H9 (cell line): ENCODE data around the gene CDH13. TPM values are rescaled to one million over a fixed set of nuclear protein-coding genes. Genes with fewer than 3 reads are reported as not detected.

Source experiments
- DNase-seq: peaks from one replicate; pipeline ENCODE4 v3.0.0-alpha.2; 2017
- H2AFZ ChIP-seq: one replicate; pipeline ENCODE4 v1.6.1; 2013; ENCODE audit warnings: mild to moderate bottlenecking, low read length, control low read depth, moderate library complexity
- H2AK5ac ChIP-seq: 2 replicates; pipeline ENCODE4 v1.6.1; 2013; ENCODE audit warnings: low read length, control low read depth, mixed read lengths; ENCODE audit not compliant: insufficient read length
- H2BK120ac ChIP-seq: one replicate; pipeline ENCODE4 v1.6.1; 2013; ENCODE audit warnings: low read depth, mild to moderate bottlenecking, low read length, control low read depth, inconsistent platforms; ENCODE audit not compliant: poor library complexity, severe bottlenecking
- H2BK12ac ChIP-seq: 2 replicates; pipeline ENCODE4 v1.6.1; 2013; ENCODE audit warnings: low read length, control low read depth, mixed read lengths, low read depth; ENCODE audit not compliant: insufficient read length
- H2BK15ac ChIP-seq: 2 replicates; pipeline ENCODE4 v1.6.1; 2013; ENCODE audit warnings: low read depth, low read length, control low read depth
- H2BK20ac ChIP-seq: one replicate; pipeline ENCODE4 v1.6.1; 2013; ENCODE audit warnings: low read depth, mild to moderate bottlenecking, low read length, control low read depth, inconsistent platforms; ENCODE audit not compliant: poor library complexity, severe bottlenecking
- H2BK5ac ChIP-seq: 2 replicates; pipeline ENCODE4 v1.6.1; 2013; ENCODE audit warnings: low read length, control low read depth, mixed read lengths; ENCODE audit not compliant: insufficient read length
- H3K14ac ChIP-seq: 2 replicates; pipeline ENCODE4 v1.6.1; 2013; ENCODE audit warnings: low read length, control low read depth; ENCODE audit not compliant: insufficient read depth
- H3K18ac ChIP-seq: 2 replicates; pipeline ENCODE4 v1.6.1; 2013; ENCODE audit warnings: low read depth, mild to moderate bottlenecking, mixed read lengths, low read length, control low read depth; ENCODE audit not compliant: insufficient read length
- H3K23ac ChIP-seq: 2 replicates; pipeline ENCODE4 v1.6.1; 2013; ENCODE audit warnings: low read length, control low read depth, mixed read lengths, low read depth; ENCODE audit not compliant: insufficient read length
- H3K23me2 ChIP-seq: 2 replicates; pipeline ENCODE4 v1.6.1; 2013; ENCODE audit warnings: low read depth, mild to moderate bottlenecking, mixed read lengths, low read length, control low read depth; ENCODE audit not compliant: insufficient read length, poor library complexity, severe bottlenecking
- H3K27ac ChIP-seq: 2 replicates; pipeline ENCODE4 v1.5.1; 2013; ENCODE audit warnings: low read length, control low read depth, mixed read lengths, low read depth; ENCODE audit not compliant: insufficient read length
- H3K27me3 ChIP-seq: 2 replicates; pipeline ENCODE4 v1.6.1; 2013; ENCODE audit warnings: low read length, control low read depth, inconsistent platforms; ENCODE audit not compliant: insufficient read depth
- H3K4ac ChIP-seq: 2 replicates; pipeline ENCODE4 v1.6.1; 2013; ENCODE audit warnings: low read depth, mild to moderate bottlenecking, control low read depth, inconsistent platforms, low read length, moderate library complexity
- H3K4me1 ChIP-seq: 2 replicates; pipeline ENCODE4 v1.6.1; 2013; ENCODE audit warnings: low read length, control low read depth, inconsistent platforms; ENCODE audit not compliant: insufficient read depth
- H3K4me2 ChIP-seq: 2 replicates; pipeline ENCODE4 v1.6.1; 2013; ENCODE audit warnings: low read length, control low read depth, mixed read lengths; ENCODE audit not compliant: insufficient read length, insufficient read depth
- H3K56ac ChIP-seq: 2 replicates; pipeline ENCODE4 v1.6.1; 2013; ENCODE audit warnings: low read depth, mild to moderate bottlenecking, mixed read lengths, low read length, control low read depth; ENCODE audit not compliant: insufficient read length
- H3K79me1 ChIP-seq: 2 replicates; pipeline ENCODE4 v1.6.1; 2013; ENCODE audit warnings: low read depth, mild to moderate bottlenecking, moderate library complexity, low read length, control low read depth, inconsistent platforms; ENCODE audit not compliant: insufficient read depth, poor library complexity, severe bottlenecking
- H3K79me2 ChIP-seq: 2 replicates; pipeline ENCODE4 v1.6.1; 2013; ENCODE audit warnings: low read length, control low read depth, inconsistent platforms; ENCODE audit not compliant: insufficient read depth
- H3K9ac ChIP-seq: 2 replicates; pipeline ENCODE4 v1.6.1; 2013; ENCODE audit warnings: low read length, control low read depth, mixed read lengths; ENCODE audit not compliant: insufficient read length; ENCODE audit errors: extremely low read depth
- H3K9me3 ChIP-seq: one replicate; pipeline ENCODE4 v1.6.1; 2013; ENCODE audit warnings: low read depth, low read length, inconsistent platforms; ENCODE audit not compliant: control insufficient read depth
- H3T11ph ChIP-seq: one replicate; pipeline ENCODE4 v1.6.1; 2013; ENCODE audit warnings: mild to moderate bottlenecking, low read length, control low read depth, inconsistent platforms
- H4K20me1 ChIP-seq: one replicate; pipeline ENCODE4 v1.6.1; 2013; ENCODE audit not compliant: control insufficient read depth, insufficient read length, insufficient read depth
- H4K5ac ChIP-seq: 2 replicates; pipeline ENCODE4 v1.6.1; 2013; ENCODE audit warnings: low read depth, mild to moderate bottlenecking, mixed read lengths, low read length, control low read depth; ENCODE audit not compliant: insufficient read length
- H4K8ac ChIP-seq: replicated peaks from 2 replicates; pipeline ENCODE4 v1.6.1; 2013; ENCODE audit warnings: low read length, control low read depth, mixed read lengths, low read depth; ENCODE audit not compliant: insufficient read length
- H4K91ac ChIP-seq: 2 replicates; pipeline ENCODE4 v1.6.1; 2013; ENCODE audit warnings: low read depth, mild to moderate bottlenecking, moderate library complexity, mixed read lengths, low read length, control low read depth; ENCODE audit not compliant: insufficient read length
- H3K27ac Mint-ChIP-seq, 3 experiments: 2 replicates in 2 of 3; 3 replicates in 1 of 3; pipeline ENCODE4 v1.8.0; 2020 to 2021; ENCODE audit warnings: mixed read lengths in 3 of 3, mild to moderate bottlenecking in 1 of 3, moderate library complexity in 1 of 3
- H3K27me3 Mint-ChIP-seq: 2 replicates; pipeline ENCODE4 v1.8.0; 2021; ENCODE audit warnings: low read depth, mild to moderate bottlenecking, moderate library complexity, mixed read lengths
- H3K36me3 Mint-ChIP-seq, 3 experiments: 2 replicates in 2 of 3; 3 replicates in 1 of 3; pipeline ENCODE4 v1.8.0; 2020 to 2021; ENCODE audit warnings: low read depth in 3 of 3, mixed read lengths in 3 of 3; ENCODE audit not compliant: insufficient read depth in 1 of 3
- H3K4me1 Mint-ChIP-seq, 2 experiments: 2 replicates each; pipeline ENCODE4 v1.8.0; 2020; ENCODE audit warnings: mixed read lengths in 2 of 2
- H3K4me3 Mint-ChIP-seq, 2 experiments: 2 replicates in 1 of 2; 3 replicates in 1 of 2; pipeline ENCODE4 v1.8.0; 2020 to 2021; ENCODE audit warnings: mild to moderate bottlenecking in 2 of 2, mixed read lengths in 2 of 2, moderate library complexity in 1 of 2
- H3K9me3 Mint-ChIP-seq, 2 experiments: 2 replicates in 1 of 2; 3 replicates in 1 of 2; pipeline ENCODE4 v1.8.0; 2020; ENCODE audit warnings: mild to moderate bottlenecking in 2 of 2, mixed read lengths in 2 of 2, moderate library complexity in 1 of 2
- WGBS: extraction: QIAGEN DNeasy Blood & Tissue Kit; methylation state at CpG from one replicate; pipeline ENCODE4 v1.1.7; 2013; ENCODE audit warnings: missing lambda C conversion rate, low lambda C conversion rate, mixed read lengths; ENCODE audit not compliant: insufficient read length; ENCODE audit errors: extremely low coverage; 5-methylcytosine and 5-hydroxymethylcytosine counted together
- total RNA-seq: library from RNA; stranded (reverse); gene quantifications from 2 replicates; pipeline ENCODE4 v1.2.1, GENCODE V29; 2021
- TF ChIP-seq, protein P1 (sequence below): fragments of 200-600 bp; sonication (generic); conservative IDR thresholded peaks from 3 replicates; pipeline ENCODE4 v1.8.0; 2021; ENCODE audit warnings: antibody characterized with exemption, mild to moderate bottlenecking

The CDH13 gene
- total RNA-seq, 1 experiment from 2014 or later: 1.5 TPM

GRCh38 chr16:82630688-82631087, 3.9 kb downstream of the CDH13 start:
- H3K27ac Mint-ChIP-seq: no peak overlapping the region
- peaks cover 17% of the 10 kb centered on the region for H3K23me2 ChIP-seq
- no peaks in the 10 kb centered on the region for H3K9me3 ChIP-seq
- peaks cover 40% of the 10 kb centered on the region for H3K27me3 Mint-ChIP-seq
- H3K18ac ChIP-seq: no peak overlapping the region
- H3K4me2 ChIP-seq: no peak overlapping the region
- no peak overlapping the region for H3T11ph ChIP-seq
- no peak overlapping the region for H4K8ac ChIP-seq
- no CpG with 5 or more reads among the region's 3 CpGs for WGBS
- TF ChIP-seq, protein P1, sequence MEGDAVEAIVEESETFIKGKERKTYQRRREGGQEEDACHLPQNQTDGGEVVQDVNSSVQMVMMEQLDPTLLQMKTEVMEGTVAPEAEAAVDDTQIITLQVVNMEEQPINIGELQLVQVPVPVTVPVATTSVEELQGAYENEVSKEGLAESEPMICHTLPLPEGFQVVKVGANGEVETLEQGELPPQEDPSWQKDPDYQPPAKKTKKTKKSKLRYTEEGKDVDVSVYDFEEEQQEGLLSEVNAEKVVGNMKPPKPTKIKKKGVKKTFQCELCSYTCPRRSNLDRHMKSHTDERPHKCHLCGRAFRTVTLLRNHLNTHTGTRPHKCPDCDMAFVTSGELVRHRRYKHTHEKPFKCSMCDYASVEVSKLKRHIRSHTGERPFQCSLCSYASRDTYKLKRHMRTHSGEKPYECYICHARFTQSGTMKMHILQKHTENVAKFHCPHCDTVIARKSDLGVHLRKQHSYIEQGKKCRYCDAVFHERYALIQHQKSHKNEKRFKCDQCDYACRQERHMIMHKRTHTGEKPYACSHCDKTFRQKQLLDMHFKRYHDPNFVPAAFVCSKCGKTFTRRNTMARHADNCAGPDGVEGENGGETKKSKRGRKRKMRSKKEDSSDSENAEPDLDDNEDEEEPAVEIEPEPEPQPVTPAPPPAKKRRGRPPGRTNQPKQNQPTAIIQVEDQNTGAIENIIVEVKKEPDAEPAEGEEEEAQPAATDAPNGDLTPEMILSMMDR: no peak
- H3K4me1 Mint-ChIP-seq: peaks cover 27 to 28% of the 10 kb centered on the region in 2 experiments
- no peak overlapping the region for H3K56ac ChIP-seq
- H3K27me3 ChIP-seq: peaks cover 18% of the 10 kb centered on the region; the same call in 1 of the 2 replicates
- no peak overlapping the region for H3K9ac ChIP-seq
- no peak for DNase-seq
- no peak overlapping the region for H3K23ac ChIP-seq
- no peak overlapping the region for H2AK5ac ChIP-seq
- peaks cover 10% of the 10 kb centered on the region for H3K4me1 ChIP-seq
- H3K79me1 ChIP-seq: no peaks in the 10 kb centered on the region
- no peaks in the 10 kb centered on the region for H4K20me1 ChIP-seq
- no peak overlapping the region for H3K27ac ChIP-seq
- no peak overlapping the region for H2BK120ac ChIP-seq
- H3K36me3 Mint-ChIP-seq: peaks cover 0 to 9% (median 2%) of the 10 kb centered on the region in 3 experiments; a peak in 4 of 7 replicates
- H3K4ac ChIP-seq: no peak overlapping the region
- H3K79me2 ChIP-seq: no peaks in the 10 kb centered on the region
- H4K5ac ChIP-seq: no peak overlapping the region
- no peak overlapping the region for H4K91ac ChIP-seq
- no peak overlapping the region for H3K14ac ChIP-seq
- no peak overlapping the region for H2AFZ ChIP-seq
- H3K9me3 Mint-ChIP-seq: peaks cover 4% of the 10 kb centered on the region in 2 experiments; a peak in 2 of 5 replicates
- H2BK15ac ChIP-seq: no peak overlapping the region
- no peak overlapping the region for H2BK12ac ChIP-seq
- no peak overlapping the region for H3K4me3 Mint-ChIP-seq
- no peak overlapping the region for H2BK20ac ChIP-seq
- no peak overlapping the region for H2BK5ac ChIP-seq
